Motor neuron (in vitro differentiated cells): ENCODE results near the gene SF3B4. TPM values are rescaled to one million over a fixed set of nuclear protein-coding genes. Genes with fewer than 3 reads are reported as not detected.
"Not testable (repeated sequence)": the region's sequence is repeated elsewhere in the genome, so short reads cannot be mapped to it uniquely, and the experiment has no call there.

Source experiments
- ATAC-seq, 8 experiments: fragments of 200-7000 bp; cut with Tn5 transposase; replicated peaks in 6 of 8; 2 replicates each; pipeline ENCODE4 v1.8.0; 2021; ENCODE audit warnings: mild to moderate bottlenecking in 8 of 8, moderate library complexity in 8 of 8
- H3K27ac ChIP-seq, 2 donors: fragments of 250-450 bp; sonication (Bioruptor Pico); 2 replicates each; pipeline ENCODE4 v1.9.0; 2021; ENCODE audit warnings: antibody characterized with exemption in 2 of 2, mild to moderate bottlenecking in 2 of 2, moderate library complexity in 1 of 2
- H3K4me1 ChIP-seq, 2 donors: fragments of 250-450 bp; sonication (Bioruptor Pico); replicated peaks in 1 of 2; 2 replicates each; pipeline ENCODE4 v1.6.1; 2021; ENCODE audit warnings: antibody characterized with exemption in 2 of 2, mild to moderate bottlenecking in 2 of 2, moderate library complexity in 1 of 2
- H3K4me3 ChIP-seq, 5 donors: fragments of 250-450 bp; sonication (Bioruptor Pico); 2 replicates each; pipeline ENCODE4 v1.9.0; 2021; ENCODE audit warnings: antibody characterized with exemption in 5 of 5, mild to moderate bottlenecking in 5 of 5, moderate library complexity in 4 of 5
- WGBS, 10 experiments: fragments of 450-650 bp; shearing (Covaris generic); methylation state at CpG; one replicate each; pipeline ENCODE4 v1.0.0; 2022; 5-methylcytosine and 5-hydroxymethylcytosine counted together
- in situ Hi-C, 9 experiments: fragments of 400-800 bp; cut with MboI; loops; one replicate each; pipeline ENCODE4 v1.15.0; 2021; ENCODE audit warnings: low sequenced_read_pairs in 9 of 9, low pct_unique_long_range_greater_than_20kb in 2 of 9; ENCODE audit not compliant: unreplicated experiment in 9 of 9
- total RNA-seq, 8 experiments: library from RNA; unstranded; fragments of 300-600 nt; gene quantifications; 2 replicates each; pipeline versions ENCODE4 v1.2.3 to v1.2.4, GENCODE V29; 2022

Gene SF3B4, protein sequence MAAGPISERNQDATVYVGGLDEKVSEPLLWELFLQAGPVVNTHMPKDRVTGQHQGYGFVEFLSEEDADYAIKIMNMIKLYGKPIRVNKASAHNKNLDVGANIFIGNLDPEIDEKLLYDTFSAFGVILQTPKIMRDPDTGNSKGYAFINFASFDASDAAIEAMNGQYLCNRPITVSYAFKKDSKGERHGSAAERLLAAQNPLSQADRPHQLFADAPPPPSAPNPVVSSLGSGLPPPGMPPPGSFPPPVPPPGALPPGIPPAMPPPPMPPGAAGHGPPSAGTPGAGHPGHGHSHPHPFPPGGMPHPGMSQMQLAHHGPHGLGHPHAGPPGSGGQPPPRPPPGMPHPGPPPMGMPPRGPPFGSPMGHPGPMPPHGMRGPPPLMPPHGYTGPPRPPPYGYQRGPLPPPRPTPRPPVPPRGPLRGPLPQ
- 10 to 100 TPM; 17.0 to 47.8 (median 28.1) TPM for total RNA-seq

DNA sequence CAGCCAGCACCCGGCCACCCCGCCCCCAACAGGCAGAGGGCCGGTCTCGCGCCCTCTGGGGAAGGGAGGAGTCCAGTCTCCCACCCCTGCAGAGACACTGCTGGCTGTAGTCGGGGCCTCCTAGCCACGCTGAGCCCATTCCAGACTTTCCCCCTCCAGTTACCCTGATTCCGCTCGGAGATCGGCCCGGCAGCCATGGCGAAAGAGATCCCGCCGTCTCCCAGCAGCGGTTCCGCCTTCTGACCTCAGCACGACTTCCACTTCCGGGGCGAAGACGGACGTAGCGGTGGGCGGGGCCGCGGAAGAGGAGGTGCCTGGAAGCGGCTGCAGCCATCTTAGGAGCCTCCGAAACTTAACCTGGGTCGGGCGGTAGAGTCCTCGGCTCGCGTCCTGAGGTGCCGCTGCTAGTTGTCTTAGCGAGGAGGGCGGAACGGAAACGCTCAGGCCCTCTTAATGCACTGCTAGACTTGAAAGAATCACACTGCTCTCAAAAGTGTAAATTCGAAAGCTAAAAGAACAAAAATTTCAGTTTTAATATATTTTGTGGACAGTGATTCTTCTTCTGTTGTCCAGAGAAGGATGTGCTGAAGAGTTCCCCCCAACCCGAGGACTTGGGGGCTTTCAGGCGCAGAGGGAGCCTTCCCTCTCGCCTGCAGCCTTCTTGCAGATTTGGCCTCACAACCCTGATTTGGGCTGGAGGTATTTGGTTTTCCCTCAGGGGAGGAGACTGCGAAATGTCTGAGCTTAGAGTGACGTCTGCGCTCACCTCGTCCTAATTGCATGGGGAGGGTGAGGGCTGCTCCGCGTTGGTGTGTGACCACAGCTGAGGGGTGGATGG is at the start of gene SF3B4:
SF3B4 (minus strand) TSS at position 241 of the 838 bp plus-strand sequence; CDS start at position 197, 44 bp downstream.
- in situ Hi-C loops: loop anchor here in 1 of 9 experiments (25.0 kb wide), 1 partner anchor 260 kb away; no protein-coding TSS in a partner anchor
- 0 to 4% (median 0%) methylated on average over 4 to 43 of the region's 47 CpGs; no CpG with 5 or more reads in 1 of the 10 experiments for WGBS, 10 experiments
- peaks cover 15 to 20% of the 10 kb centered on the region in 2 donors for H3K4me1 ChIP-seq

DNA sequence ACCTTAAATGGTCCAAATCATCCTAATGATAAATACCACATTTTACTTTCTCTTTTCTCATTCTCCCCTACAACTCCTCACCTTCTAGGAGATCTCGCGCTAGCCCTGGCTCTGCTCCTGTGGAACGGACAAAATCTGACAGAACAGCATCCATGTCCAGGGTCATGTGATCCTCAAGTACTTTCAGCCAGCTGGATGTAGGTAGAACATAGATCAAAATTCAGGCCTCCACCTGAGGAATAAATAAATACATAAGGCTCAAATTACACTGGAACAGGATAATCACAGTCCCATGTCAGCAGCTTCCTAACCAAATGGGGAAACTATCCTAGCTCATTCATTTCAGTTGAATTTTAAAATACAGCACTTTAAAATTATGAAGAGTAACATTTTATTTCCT is 49.7 kb upstream of the SF3B4 start:
- Histone ChIP-seq H3K27ac (no peak overlapping the region), H3K4me1 (no peaks in the 10 kb centered on the region), H3K4me3 (no peak overlapping the region)
- 86 to 100% (median 96%) methylated on average over 1 to 3 of the region's 3 CpGs; no CpG with 5 or more reads in 4 of the 10 experiments for WGBS, 10 experiments
- no peak for ATAC-seq
- in situ Hi-C loops: no loop called here

More for the DNA sequence above, at the start of gene SF3B4:
- peak; percentile 96 to 99 (median 97) for ATAC-seq
- peak within 1 kb of the TSS; percentile 96 for H3K27ac ChIP-seq
- H3K4me3 ChIP-seq: peak within 1 kb of the TSS; percentile 77 to 98 (median 89)

DNA sequence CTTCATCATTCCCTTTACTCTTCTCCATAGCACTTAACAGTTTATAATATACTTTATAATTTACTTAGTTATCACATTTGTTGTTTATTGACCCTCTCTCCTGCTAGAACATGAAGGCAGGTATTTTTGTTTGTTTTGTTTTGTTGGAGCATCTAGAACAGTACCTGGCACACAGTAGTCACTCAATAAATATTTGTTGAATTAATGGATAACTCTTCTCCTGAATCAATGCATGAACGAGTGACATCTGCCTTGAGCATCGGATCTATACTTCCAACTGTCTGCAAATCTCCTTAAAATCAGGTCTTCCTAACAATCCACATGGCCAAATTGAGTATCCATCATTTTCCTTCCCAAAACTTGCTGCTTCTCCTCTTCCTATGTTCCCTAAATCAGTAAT is 44.9 kb upstream of the SF3B4 start:
- no peak overlapping the region for H3K4me3 ChIP-seq
- no peak overlapping the region for H3K27ac ChIP-seq
- no peaks in the 10 kb centered on the region for H3K4me1 ChIP-seq
- WGBS, 10 experiments: 69 to 100% (median 96%) methylated on average over 1 to 2 of the region's 2 CpGs; no CpG with 5 or more reads in 1 of the 10 experiments
- ATAC-seq: no peak
- in situ Hi-C loops: loop anchor here in 4 of 9 experiments (25.0 kb wide), 3 partner anchors 90 to 240 kb away; partner anchors contain the start of gene VPS45 (in 1 of the 4)

DNA sequence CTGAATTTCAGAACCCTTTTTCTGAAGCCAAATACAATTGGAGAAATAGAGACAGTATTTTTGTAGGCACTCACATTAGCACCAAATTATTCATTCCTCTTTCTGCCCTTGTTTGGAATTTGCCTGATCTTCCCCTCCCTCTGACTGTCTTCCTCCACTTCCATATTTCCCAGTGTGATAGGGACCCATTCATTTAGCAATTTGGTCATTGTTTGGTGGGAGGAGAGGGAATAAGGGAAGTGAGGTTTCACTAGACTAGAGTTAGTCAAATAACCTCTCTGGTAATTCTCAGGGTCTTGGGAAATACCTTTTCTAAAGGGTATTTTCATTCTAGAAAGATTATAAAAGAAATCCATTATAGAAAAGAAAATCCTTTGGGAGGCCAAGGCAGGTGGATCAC is 40.0 kb upstream of the SF3B4 start:
- in situ Hi-C loops: loop anchor here in 4 of 9 experiments (10.0 to 25.0 kb wide), 5 partner anchors 57 to 245 kb away; partner anchors contain the start of gene VPS45 (in 1 of the 4)
- no peak for ATAC-seq

DNA sequence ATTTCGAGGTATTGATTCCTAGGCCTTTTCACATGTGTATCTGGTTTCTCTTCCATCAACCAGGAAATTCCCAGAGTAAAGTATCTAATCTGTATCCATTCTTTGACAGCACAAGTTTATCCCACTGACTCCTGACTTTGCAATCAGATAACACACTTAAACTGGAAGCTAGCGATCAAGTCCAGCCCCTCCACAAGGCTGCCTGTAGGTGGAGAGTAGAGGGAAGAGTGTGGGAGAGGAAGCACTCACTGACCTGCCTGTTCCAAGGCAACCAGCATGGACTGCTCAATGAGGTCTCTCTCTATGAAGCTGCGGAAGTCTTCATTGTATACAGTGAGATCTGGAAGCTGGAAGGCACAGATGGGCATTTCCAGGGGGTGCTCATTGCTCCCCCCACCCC is 39.4 kb upstream of the SF3B4 start:
- in situ Hi-C loops: loop anchor here in 4 of 9 experiments (10.0 to 25.0 kb wide), 5 partner anchors 58 to 245 kb away; partner anchors contain the start of gene VPS45 (in 1 of the 4)
- no peaks in the 10 kb centered on the region for H3K4me1 ChIP-seq
- WGBS, 10 experiments: 40 to 100% (median 92%) methylated on average over 1 to 3 of the region's 3 CpGs; no CpG with 5 or more reads in 4 of the 10 experiments
- no peak overlapping the region for H3K4me3 ChIP-seq
- no peak for ATAC-seq
- no peak overlapping the region for H3K27ac ChIP-seq

More for the DNA sequence above, 40.0 kb upstream of the SF3B4 start:
- Histone ChIP-seq H3K27ac (no peak overlapping the region), H3K4me3 (no peak overlapping the region), H3K4me1 (no peaks in the 10 kb centered on the region)

DNA sequence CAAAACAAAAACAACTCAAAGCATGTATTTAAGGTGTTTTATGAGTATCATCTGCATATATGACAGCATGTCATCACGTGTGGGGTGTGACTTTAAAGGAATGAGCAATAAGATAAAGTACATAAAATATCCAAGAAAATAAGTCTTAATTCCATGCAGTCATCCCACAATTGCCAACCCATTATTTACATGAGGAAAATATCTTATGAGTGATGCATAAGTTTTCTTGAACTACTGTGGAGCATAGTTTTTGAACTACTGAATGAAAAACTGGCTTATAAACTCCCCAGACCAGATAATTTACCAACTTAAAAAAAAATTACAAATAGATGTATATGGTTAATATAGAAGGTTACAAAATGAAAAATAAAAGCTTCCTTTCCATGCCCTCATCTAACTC is 38.8 kb upstream of the SF3B4 start:
- ATAC-seq: no peak
- Histone ChIP-seq H3K4me1 (no peaks in the 10 kb centered on the region), H3K27ac (no peak overlapping the region), H3K4me3 (no peak overlapping the region)
- WGBS, 10 experiments: 0 to 100% (median 72%) methylated on average over 1 of the region's 1 CpG; no CpG with 5 or more reads in 2 of the 10 experiments
- in situ Hi-C loops: loop anchor here in 4 of 9 experiments (10.0 to 25.0 kb wide), 5 partner anchors 58 to 246 kb away; partner anchors contain the start of gene VPS45 (in 1 of the 4)

DNA sequence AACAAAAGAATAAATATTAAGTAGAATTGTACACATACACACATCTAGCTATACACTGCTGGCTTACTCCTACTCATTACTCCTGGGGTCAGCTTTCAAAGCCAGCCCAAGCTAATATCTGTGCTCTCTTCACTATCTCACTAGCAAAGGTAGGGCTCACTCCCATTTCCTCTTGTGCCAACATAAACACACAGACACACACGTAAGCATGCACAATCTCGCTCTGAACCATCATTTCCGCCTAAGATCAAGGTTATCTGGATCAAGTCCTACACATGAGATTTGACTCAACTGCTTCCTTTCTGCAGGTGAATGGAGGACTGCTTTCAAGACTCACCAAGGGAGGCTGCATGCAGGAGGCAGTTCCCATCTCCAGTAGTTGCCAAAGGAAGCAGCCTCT is 37.8 kb upstream of the SF3B4 start:
- H3K27ac ChIP-seq: no peak overlapping the region
- no peak for ATAC-seq
- in situ Hi-C loops: loop anchor here in 4 of 9 experiments (10.0 to 25.0 kb wide), 5 partner anchors 59 to 247 kb away; partner anchors contain the start of gene VPS45 (in 1 of the 4)
- 89 to 100% (median 100%) methylated on average over 1 to 3 of the region's 3 CpGs; no CpG with 5 or more reads in 3 of the 10 experiments for WGBS, 10 experiments
- no peaks in the 10 kb centered on the region for H3K4me1 ChIP-seq
- no peak overlapping the region for H3K4me3 ChIP-seq

DNA sequence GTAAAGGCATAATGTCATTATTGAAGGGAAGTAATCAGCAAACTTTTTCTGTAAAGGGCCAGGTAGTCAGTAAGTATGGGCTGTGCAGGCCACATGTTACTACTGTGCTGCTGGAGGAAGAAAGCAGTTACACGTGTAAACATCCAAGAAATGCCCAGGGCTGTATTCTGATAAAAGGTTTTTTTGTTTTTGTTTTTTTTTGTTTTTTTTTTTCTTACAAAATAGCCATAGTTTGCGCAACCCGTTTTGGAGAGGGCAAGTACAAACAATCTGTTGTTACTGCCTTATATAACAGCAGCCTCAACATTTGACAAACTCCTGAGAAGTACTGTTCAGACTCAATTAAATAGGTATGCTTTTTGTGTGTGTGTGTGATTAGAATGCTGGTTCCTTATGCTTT is 35.8 kb upstream of the SF3B4 start:
- Histone ChIP-seq H3K4me1 (no peaks in the 10 kb centered on the region), H3K27ac (no peak overlapping the region), H3K4me3 (no peak overlapping the region)
- 0 to 100% (median 82%) methylated on average over 1 to 3 of the region's 3 CpGs for WGBS, 10 experiments
- in situ Hi-C loops: loop anchor here in 4 of 9 experiments (10.0 to 25.0 kb wide), 5 partner anchors 61 to 249 kb away; partner anchors contain the start of gene VPS45 (in 1 of the 4)
- peak in 1 of 8 experiments; percentile 21 for ATAC-seq

DNA sequence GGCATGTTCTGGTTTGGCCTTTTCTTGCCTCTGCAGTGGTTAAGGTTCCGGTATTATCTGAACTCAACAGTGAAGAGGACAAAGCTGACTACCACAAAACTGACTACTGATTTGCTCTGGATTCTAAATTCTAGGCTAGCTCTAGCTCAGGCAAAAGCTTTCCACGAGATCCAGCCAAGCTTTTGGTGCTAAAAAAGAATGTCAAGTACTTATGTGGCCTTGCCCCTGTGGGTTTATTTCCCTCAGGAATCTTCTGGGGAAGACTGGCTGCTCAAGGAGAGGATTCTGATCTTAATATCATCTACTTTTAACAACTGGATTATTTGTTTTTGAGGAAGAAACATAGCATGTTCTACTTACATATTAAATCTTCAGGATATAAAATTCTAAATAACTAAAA is 35.1 kb upstream of the SF3B4 start:
- WGBS, 10 experiments: 57 to 100% (median 90%) methylated on average over 1 to 2 of the region's 2 CpGs; no CpG with 5 or more reads in 3 of the 10 experiments
- in situ Hi-C loops: loop anchor here in 4 of 9 experiments (10.0 to 25.0 kb wide), 5 partner anchors 62 to 250 kb away; partner anchors contain the start of gene VPS45 (in 1 of the 4)
- Histone ChIP-seq H3K4me3 (no peak overlapping the region), H3K27ac (no peak overlapping the region), H3K4me1 (no peaks in the 10 kb centered on the region)
- ATAC-seq: no peak

DNA sequence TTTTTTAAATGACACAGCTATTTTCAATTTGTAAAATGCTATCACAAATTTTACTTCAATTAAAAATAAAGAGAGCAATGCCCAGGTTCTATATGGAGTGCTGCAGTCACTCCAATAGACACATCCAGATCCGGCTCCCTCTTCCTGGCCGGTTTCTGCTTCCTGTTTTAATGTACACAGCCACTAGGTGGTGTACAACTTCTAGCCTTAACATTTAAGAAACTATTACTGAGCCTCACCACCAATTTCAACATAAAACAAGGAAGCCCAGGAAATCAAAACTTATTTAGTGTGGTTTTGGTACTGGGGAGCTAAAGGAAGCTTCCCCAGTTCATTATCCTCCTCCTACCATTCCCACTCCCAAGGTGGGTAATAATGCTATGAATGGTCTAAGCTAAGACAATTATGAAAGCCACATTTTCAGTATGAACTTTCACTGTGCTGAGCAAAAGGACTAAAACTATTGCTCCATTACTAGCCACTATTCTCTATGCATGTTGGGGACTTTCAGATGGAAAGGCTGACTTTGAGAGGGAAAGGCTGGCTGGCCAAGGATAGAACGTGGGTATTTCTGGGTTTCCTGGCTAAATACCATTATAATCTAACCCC is 34.5 kb upstream of the SF3B4 start:
- no peaks in the 10 kb centered on the region for H3K4me1 ChIP-seq
- H3K4me3 ChIP-seq: no peak overlapping the region
- in situ Hi-C loops: loop anchor here in 4 of 9 experiments (10.0 to 25.0 kb wide), 5 partner anchors 63 to 250 kb away; partner anchors contain the start of gene VPS45 (in 1 of the 4)
- ATAC-seq: peak; percentile 72 to 88 (median 78)
- WGBS, 10 experiments: 0 to 38% (median 21%) methylated on average over 1 to 3 of the region's 3 CpGs; no CpG with 5 or more reads in 2 of the 10 experiments
- no peak overlapping the region for H3K27ac ChIP-seq

DNA sequence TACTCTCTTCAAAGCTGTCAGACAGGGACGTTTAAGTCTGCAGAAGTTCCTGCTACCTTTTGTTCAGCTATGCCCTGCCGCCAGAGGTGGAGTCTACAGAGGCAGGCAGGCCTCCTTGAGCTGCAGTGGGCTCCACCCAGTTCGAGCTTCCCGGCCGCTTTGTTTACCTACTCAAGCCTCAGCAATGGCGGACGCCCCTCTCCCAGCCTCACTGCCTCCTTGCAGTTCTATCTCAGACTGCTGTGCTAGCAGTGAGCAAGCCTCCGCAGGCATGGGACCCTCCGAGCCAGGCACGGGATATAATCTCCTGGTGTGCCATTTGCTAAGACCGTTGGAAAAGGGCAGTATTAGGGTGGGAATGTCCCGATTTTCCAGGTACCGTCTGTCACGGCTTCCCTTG is 29.9 kb upstream of the SF3B4 start:
- in situ Hi-C loops: loop anchor here in 4 of 9 experiments (25.0 kb wide), 3 partner anchors 105 to 255 kb away; partner anchors contain the start of gene VPS45 (in 1 of the 4)
- H3K4me3 ChIP-seq: not testable (repeated sequence)

DNA sequence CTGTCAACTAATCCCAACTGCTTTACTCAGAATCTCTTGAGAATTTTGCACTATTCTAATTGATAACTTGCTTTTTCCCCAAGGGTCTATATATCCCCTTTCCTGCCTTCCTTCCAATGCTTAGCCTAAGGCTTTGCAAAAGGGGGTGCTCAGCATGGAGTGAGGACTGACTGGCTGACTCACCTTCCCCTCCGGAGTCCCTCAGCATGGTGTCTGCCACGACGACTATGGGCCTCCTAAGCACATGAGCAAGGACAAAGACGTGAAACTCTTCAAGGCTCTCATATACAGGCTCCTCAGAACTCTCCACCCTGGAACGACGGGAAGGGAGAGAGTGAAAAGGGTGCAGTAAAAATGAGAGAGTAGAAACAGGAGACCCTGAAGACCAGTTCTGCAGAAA is 22.3 kb upstream of the SF3B4 start:
- 34 to 100% (median 60%) methylated on average over 1 to 6 of the region's 6 CpGs; no CpG with 5 or more reads in 2 of the 10 experiments for WGBS, 10 experiments
- no peak for ATAC-seq
- H3K4me3 ChIP-seq: no peak overlapping the region
- in situ Hi-C loops: loop anchor here in 5 of 9 experiments (25.0 kb wide), 3 partner anchors 112 to 262 kb away; partner anchors contain the start of gene VPS45 (in 1 of the 5)
- no peaks in the 10 kb centered on the region for H3K4me1 ChIP-seq
- no peak overlapping the region for H3K27ac ChIP-seq

More for the DNA sequence above, 29.9 kb upstream of the SF3B4 start:
- WGBS, 10 experiments: 92 to 100% (median 99%) methylated on average over 3 to 13 of the region's 14 CpGs; no CpG with 5 or more reads in 4 of the 10 experiments
- not testable (repeated sequence) for ATAC-seq, H3K4me1 ChIP-seq, H3K27ac ChIP-seq
